NCI-H1105 (cell line): ENCODE measurements around the gene EPHA6.

Source experiments
- DNase-seq: peaks from one replicate; lab custom pipeline; 2025; lab: John Stamatoyannopoulos, UW

Gene EPHA6

DNA sequence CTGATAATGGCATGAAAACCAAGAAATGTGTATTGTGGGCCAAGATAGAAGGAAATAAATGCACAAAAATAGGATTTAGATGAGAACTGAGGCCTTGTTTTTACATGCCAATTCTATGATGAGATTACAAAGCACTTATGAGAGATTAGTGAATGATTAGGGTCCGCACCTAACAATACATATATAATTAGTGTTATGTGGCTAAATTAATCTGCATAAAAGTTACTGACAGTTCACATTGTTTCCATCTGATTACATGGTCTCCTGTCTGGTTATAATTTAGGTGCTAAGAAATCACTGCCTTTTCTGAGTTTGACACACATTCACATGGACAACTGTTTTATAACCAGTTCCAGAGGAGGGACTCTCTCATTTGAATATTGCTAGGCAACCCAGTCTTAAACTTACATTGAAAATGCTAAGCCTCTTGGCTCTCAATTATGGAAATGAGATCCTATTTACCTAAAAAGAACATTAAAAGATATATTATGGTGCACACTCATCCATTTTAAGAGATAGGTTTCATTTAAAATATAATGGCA lies 833.1 kb downstream of the EPHA6 start:
- no peak for DNase-seq

DNA sequence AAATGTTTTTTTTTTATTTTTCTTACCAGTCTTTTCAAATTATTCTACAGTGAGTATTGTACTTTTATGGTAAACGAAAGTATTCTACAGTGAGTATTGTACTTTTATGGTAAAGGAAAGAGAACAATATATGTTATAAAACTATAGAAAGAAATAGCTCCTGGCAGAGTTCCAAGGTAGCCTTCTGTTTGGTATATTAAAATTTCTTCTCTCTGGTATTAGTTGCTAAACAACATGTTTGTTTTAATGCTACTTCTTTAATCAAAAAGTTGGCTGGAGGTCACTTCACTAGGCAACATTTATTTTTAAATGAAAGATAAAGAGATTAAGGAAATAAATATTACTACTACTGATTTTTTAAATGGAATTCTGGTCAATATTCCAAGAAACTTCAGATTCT lies 841.6 kb downstream of the EPHA6 start:
- no peak for DNase-seq

DNA sequence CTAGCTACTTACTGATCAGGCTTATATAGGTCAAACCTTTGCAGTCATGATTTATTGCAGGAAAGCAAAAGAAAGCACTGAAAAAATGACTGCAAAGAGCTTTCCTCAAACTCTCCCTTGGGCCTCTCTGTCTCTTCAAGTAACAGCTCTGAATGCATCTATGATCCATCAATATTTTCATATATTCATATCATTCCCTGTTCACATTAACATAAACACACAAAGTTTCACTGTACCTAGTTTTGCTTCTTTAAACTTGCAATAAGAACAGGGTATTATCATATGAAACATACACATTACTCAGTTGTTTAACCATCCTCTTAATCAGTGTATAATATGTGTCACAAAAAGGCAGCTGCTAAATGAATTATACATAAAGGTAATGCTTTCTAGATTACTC lies 842.2 kb downstream of the EPHA6 start:
- no peak for DNase-seq

DNA sequence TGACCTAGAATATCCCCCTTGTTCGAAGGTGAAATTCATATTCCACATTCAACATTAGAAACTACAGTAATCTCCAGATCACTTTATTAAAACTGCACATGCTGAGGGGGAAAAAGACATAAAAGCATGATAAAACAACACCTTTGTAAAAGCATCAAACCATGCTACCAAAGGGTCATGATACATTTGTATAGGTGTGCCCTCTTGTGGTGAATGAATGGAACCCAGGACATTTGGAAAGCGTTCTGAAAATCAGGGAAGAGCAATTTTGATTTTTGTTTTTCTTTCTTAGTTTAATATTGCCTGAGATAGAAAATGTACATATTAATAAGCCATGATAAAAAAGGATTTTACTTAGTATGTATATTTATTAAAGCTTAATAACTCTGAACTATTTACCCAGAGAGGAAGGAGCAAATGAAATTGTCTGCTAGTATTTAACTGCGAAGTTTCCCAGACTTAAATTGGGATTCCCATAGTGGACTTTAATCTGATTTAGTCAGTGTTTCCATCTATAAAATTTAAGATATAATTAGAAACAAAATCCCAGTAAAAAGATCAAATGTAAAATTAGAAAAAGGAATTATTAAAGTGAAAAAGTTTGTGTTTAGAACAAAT lies 844.4 kb downstream of the EPHA6 start:
- DNase-seq: peak; percentile 42

DNA sequence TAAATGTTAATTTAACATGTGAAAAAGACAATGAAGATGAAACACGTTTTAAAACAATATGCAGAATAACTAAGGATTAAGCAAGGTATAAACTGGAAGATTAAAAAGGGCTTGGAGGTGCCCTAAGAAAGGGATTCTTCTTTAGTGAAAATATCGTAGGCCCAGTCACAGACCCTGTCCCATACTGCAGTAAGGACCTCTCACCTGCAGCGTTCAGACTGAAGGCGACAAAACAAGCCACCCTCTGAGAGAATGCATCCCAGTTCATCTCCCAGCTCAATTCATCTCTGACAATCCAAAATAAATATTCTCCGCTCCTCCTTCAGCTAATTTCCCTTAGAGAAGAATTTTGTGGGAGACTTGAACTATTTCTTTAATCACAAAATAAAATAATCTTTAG lies 847.9 kb downstream of the EPHA6 start:
- no peak for DNase-seq

DNA sequence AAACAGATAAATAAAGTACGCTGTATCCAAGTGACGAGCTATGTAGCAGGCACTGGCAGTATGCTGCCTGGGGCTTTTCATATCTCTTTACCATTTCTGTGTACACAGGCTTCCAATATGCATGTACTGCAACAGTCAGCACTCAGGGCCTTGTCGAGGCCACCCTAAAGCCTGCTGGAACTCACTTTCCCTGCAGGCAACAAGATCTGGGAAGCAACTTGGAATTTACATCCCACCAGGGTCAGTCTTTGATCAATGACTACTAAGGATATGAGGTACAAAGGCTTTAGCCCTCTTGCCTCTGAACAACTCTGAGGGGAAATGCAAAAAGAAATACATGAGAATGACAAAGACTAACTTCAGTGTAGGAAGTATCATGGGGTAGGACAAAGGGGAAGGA lies 848.4 kb downstream of the EPHA6 start:
- no peak for DNase-seq

DNA sequence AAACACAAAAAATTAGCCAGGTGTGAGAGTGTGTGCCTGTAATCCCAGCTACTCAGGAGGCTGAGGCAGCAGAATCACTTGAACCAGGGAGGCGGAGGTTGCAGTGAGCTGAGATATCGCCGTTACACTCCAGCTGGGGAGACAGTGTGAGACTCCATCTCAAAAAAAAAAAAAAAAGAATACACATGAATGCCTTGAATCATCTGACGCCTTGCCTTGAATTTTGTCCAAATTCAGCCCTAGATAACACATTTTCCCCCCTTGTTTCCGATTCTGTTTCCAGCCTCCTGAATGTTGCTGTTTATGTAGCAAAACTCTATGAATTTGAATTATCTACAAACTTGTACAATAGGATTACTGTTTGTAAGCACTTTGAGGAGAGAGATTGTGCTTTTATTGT lies 851.5 kb downstream of the EPHA6 start:
- DNase-seq: no peak

DNA sequence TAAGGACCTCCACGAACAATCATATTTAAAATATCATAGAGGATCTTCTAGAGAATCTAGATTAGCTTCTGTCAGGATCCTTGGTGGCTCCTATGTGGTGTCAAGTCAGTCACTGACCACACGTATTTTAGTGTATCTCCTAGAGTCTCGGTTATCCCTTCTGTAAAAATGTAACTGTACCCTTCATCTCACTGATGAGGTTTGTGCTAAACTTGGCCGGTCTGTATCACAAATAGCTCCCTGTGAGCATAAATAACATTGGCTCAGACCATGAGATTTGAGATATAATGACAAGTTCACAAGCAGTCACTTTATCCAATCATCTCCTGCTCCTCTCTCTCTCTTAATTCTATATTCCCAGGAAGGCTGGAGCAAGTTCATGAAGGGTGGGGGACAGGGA lies 856.6 kb downstream of the EPHA6 start:
- no peak for DNase-seq

DNA sequence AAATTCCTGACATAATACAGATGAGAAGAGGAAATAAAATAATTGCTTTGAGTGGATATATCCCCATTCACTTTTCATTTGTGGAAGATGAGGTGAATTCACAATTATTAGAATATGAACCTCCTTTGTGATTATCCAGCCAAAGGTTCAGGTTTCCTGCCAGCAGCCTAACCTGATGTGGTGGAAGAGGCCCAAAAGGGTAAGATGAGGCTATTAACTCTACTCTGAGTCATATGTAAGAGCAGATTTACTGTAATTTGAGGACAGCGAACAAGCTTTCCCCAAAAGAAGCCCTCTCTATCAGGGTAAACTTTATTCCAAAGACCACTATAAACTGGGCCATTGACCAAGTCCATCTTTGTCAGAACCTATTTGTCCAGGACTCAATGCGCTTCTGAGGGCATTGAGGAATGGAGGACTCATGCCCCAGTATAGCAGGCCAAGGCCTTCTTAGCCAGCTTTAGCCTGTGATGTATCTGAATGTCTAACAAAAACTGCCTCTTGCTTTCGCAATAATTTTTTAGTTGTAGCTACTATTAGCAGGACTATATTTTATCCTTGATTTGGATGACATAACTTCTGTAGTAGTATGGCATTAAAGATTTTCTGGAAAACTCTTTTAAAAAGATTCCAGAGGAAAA lies 859.1 kb downstream of the EPHA6 start:
- DNase-seq: no peak

DNA sequence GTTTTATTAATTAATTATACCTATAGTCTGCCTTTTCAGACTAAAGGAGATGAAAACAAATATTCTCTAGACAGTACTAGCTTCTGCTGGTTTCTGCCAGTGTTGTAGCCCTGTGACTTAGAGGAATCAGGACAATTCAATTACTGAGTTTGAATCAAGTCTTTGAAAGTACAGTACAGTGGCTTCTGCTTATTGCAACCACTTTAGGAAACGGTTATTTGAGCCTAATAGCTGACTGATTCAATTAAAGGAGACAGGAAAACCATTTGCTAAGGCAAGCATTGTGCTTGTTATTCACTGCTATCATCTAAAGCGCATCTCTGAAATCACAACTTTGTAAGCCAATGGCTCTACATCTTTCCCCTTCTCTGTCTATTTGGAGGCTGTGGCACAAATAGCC lies 860.1 kb downstream of the EPHA6 start:
- DNase-seq: no peak

DNA sequence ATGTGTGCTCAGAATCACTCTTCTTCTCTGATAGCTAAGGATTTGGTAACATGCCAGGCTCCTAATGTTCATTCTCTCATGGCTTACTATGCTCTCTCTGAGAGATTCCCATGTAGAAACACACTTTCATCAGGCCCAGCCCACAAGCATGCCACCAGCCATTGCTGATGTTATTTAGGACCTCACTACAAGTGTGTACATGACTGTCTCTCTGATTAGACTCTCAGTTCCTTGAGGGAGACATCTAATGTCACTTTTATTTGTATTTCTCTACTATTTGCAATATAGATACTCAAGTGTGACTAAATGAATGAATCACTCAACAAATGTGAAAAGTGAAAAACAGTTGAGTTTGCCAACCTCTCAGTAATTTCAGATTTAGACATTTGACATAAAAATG lies 865.8 kb downstream of the EPHA6 start:
- DNase-seq: no peak

DNA sequence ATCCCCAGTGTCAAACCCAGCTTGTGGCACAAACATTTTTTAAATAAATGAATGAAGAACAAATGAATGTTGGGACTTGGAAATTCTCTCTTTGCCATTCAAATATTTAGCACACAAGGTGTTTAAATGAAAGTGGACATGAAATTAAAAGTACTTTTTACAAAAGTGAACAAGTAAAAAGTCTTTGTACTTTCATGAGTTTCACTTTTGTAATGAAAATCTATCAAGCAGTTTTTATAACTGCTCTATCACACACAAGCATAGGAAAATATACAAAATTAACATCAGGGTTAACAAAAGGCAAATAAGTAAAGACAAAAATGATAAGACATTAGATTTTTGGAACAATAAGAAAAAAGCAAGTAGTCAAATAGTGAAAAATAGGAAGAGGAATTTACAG lies 866.3 kb downstream of the EPHA6 start:
- DNase-seq: no peak

DNA sequence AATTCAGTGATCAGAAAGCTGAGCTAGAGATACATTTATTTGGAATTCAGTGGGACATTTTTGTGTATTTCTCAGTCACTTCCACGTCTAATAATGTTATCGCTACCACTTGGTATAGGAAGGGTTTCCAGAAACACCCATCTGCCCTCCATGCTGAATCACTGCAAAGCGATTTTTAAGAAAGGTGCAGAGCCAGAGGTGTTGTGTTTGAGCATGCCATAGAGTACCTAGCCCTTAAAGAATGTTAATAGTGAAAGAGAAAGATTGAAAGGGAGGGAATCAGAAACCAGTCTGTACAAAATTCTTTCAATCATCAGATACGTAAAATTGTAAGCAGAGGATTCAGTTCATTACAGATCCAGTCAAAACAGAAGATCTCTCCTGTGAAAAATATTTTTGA lies 870.1 kb downstream of the EPHA6 start:
- no peak for DNase-seq

DNA sequence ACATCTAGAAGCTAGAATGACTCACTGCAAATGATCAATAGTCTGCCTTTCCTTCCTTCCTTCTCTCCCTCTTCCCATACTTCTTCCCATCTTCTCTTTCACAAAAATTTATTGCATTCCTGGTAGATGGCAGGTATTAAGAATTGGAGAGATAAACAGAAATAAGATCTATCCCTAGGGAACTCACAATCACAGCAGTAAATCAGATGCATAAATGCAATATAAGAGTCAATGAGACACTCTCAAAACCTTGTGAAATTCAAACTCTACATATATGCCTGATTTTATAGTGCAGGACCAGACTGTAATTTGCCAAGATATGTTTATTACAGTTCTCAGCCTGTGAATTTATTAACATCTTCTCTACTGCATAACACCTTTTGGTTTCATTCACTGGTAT lies 871.9 kb downstream of the EPHA6 start:
- DNase-seq: no peak

DNA sequence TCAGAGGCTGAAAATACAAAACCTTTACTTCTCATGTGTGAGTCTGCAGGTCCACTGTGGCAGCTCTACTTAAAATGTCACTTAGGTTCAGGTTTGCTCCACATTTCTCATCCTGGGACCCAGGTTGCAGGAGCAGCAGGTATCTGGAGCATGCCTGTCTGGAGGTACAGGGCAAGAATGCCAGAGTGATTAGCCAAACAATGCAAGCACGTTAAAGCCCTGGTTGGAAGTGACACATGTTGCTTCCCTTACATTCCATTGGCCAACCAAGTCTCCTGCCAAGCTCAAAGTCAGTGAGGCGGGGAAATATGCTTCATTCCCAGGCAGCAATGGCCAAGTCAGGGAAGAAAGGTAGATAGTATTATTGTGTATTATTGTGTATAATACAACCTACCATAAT lies 873.3 kb downstream of the EPHA6 start:
- no peak for DNase-seq

DNA sequence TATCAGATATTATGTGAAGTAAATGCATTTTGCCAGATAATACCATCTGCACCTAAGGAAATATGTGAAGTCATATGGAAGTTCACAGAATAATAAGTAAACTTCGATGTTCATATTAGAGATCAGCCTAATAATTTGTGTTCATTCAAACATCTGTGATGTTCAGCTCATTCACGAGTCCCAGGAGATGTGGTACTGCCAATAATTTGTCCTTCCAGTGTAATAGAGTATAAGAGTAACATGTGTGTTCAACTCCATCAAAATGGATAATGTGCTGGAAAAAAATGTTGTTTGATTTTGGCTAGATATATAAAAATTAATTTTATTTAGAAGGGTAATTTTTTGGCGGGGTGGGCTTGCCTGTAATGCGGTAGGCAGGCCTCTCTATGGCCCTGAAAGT lies 874.7 kb downstream of the EPHA6 start:
- DNase-seq: no peak

DNA sequence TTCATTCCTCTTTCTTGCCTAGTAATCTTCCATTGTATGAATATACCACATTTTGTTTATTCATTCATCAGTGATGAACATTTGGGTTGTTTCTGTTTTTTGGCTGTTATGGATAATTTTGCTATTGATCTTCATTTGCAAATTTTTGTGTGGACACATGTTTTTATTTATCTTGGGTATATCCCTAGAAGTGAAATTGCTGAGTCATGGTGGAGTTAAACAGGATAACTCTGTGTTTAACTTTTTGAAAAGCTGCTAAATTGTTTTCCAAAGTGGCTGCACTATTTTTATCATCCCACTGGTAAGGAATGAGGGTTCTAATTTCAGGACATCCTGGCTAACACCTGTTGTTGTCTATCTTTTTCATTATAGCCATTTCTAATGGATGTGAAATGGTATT lies 875.6 kb downstream of the EPHA6 start:
- no peak for DNase-seq

DNA sequence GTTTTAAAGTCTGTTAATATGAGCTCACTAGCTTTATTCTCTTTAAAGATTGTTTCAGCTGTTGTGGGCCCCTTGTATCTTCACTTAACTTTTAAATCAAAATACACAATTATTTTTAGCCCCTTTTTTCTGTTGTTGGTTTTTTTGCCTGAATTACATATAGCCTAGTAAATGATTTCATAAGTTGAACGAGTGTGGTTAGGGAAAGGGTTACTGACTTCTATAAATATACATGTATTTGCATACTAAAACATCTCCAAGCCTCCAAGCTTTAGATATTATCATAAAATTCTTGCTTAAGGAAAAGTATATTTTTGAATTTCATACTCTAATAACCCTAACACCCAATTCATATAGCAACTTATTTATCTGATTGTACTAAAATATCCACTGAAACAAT lies 877.0 kb downstream of the EPHA6 start:
- DNase-seq: no peak

DNA sequence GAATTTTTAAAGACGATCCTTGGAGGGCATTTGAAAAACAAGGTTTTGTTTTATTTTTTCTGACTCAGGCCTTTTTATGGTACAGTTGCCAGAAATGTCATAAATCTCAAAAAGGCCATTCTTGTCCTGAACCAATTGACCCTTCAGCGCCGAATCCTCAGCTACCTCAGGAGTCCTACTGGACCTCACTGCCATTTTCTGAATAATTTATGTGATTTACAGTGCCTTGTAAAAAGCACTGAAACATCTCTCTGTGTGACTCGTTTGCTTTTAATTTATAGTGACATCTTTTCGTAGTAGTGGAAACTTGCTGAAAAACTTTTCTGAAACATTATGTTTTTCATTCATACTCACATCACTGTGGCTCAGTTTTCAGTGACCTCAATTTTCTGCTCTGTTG lies 878.0 kb downstream of the EPHA6 start:
- no peak for DNase-seq

DNA sequence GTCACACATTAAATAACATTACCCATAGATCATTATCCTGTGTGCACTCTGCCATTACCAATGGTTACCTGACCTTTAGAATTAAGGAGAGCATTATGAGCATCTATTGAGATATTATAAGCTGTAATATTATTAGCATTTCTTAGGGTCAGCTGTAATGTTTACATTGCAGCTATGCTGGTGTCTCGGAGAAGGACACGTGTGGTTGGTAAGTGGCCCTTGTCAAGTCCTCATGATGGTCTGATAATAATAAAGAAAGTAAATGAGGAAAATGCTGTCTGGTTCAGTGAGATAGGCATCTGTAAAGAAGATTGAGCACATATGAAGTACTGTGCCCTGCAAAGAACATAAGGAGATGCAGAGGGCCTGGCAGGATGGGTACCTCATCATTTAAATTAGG lies 878.4 kb downstream of the EPHA6 start:
- no peak for DNase-seq

DNA sequence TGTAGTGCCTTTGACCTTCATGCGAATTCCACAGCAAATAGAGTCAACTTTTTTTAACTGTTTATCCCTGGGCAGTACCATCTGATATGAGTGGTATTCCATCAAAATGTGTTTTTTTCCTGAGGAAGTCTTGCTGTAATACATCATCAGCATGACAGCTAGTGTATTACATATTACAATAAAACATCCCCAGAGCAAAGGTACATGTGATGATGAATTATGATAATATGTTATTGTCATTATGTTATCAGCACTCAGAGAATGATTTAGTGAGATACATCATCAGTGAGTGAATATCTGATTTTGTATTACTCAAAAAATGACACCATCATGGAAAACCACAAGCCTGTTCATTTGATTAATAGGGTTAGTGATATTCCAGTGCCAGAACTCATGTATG lies 880.5 kb downstream of the EPHA6 start:
- DNase-seq: no peak

DNA sequence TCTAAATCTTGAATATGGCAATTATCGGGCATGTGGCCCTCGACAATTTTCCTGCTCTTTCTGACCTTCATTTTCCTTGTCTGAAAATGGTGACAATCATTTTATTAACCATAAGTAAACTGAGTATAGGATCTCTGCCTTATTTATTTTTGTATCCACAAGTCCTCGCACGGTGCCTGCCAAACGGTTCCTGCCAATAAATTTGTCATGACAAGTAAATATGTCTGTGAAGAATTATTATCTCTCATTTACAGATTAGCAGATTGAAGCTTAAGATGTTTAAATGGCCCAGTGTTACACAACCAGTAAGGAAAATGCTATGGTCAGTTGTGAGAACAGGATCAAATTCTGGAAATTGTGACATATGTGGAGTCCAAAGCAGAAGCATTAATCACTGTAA lies 884.3 kb downstream of the EPHA6 start:
- no peak for DNase-seq

DNA sequence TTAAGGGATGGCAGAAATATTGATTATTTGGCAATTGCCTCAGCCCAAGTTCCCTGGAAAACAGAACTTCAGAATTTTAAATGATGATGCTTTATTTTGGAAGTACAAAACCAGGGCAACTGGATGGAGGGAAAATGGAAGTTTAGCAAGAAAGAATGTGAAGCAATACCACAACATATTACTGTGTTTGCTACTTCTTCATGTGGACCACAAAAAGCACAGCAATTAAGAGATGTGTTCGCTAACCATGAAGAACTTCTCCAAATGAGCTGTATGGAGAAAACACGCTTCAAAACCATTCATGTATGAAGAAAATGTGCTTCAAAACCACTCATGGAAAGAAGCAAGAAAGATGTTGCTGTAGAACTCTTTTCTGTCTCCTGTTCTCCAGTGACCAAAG lies 885.5 kb downstream of the EPHA6 start:
- DNase-seq: no peak

DNA sequence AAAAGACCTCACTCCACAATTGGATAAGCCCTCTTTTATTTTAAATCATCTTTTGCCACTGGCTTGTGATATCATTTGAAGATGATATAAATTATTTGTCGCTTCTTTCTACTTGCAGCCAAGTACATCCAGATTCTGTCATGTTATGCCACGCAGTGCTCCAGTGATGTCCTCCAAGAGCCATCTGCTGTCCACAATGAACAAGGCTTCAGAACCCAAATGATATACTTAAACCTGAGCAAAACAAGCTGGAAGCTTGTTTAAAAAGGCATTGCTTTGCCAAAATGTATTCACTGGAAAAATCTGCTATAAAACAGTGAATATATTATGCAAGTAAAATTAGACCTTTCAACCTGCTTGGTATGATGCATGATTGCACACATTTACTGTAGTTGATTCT lies 891.4 kb downstream of the EPHA6 start:
- no peak for DNase-seq
